GM21447 (cell line): ENCODE measurements around the gene C19orf81.
"Not testable (repeated sequence)": the region's sequence is repeated elsewhere in the genome, so short reads cannot be mapped to it uniquely, and the experiment has no call there.

Source experiments
- ATAC-seq: cut with Tn5 transposase; IDR thresholded peaks from one replicate; pipeline ENCODE4 v1.9.1; 2021; ENCODE audit not compliant: unreplicated experiment

The C19orf81 gene

DNA sequence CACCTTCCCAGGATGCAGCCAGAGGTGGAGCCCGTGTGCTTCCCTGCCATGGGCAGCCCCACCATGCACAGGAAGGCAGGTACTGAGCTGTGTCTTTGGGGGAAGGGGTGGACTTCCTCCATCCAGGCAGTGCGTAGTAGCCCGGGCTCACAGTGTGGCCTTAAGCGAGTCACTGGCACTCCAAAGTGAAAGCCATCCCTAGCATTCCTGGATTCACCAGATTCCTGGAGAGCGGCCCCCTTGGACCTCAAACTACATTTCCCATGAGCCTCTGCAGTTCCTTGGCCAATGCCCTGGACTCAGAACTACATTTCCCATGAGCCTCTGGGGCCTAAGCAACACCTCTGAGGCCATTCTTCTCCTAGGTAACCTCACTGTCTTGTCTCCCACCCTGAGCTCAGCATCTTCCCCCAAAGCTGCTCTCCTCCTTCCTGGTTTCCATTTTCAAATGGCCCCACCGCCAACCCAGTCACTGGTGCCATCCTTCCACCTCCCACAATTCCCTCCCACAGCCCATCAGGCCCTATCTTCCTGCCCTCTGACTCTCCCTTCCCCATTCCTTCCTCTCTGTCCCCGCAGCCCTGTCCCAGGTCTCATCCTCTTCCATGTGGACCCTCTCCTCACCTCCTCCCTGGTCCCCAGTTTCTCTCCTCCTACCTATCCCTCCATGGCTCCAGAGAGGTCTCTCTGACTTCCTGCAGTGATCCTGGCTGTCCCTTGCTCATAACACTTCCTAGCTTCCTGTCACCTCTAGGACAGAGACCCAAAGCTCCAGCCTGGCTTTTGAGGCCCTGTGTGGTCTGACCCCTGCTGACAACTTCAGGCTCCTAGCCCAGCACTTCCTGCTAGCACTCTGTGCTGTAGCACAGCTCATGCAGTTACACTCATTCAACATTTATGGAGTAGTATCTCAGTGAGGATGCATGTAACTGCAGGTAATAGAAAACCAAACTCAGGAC, at the start of gene C19orf81:
TSS of gene C19orf81 (plus strand) at position 13 of the 959 bp plus-strand sequence. CDS start at position 13, 0 bp downstream.
- ATAC-seq, result no peak

GRCh38 chr19:50601407-50602088, 47.7 kb upstream of the C19orf81 start:
- no peak for ATAC-seq

GRCh38 chr19:50602089-50602422, 47.2 kb upstream of the C19orf81 start:
- no peak for ATAC-seq

- ATAC-seq, result no peak
Measured at GRCh38 chr19:50602496-50602895, 46.7 kb upstream of the C19orf81 start.

GRCh38 chr19:50602935-50603334, 46.3 kb upstream of the C19orf81 start:
- ATAC-seq, result no peak

DNA sequence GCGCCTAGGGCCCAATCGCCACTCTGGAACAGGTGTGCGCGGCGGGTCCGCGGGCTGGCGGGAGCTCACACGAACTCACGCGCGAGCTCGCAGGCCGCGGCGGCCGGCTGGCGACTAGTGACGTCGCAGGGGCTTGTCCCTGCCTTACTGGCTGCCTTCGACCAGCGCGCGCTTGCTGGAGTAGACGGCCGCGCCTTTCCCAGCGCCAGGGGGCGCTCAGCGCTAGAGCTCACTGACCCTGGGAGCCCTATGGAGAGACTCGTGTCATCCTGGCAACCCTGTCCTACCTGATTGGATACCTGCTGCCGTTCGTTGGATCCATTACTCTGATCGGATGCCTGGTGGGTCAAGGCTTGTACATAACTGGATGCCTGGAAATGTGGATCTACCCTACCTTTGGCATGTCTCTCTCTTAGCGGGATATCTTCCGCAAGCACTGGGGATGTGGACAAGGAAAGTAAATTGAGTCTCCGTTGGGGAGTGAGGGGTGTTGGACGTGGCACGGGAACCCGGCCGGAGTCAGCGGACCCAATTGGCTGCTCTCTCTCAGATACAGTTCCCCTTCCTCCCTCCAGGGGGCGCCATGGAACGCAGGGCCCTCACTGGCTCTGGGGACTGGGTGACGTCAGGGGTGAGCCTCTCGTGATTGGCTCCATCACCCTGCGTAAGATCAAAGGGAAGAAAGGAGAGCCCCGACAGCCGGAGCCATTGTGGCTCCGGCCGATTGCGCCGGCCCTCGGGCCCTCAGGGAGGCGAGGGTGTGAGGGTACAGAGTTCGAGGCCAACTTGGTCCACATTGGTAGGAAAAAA, 44.8 kb upstream of the C19orf81 start:
- ATAC-seq, result not testable (repeated sequence)

DNA sequence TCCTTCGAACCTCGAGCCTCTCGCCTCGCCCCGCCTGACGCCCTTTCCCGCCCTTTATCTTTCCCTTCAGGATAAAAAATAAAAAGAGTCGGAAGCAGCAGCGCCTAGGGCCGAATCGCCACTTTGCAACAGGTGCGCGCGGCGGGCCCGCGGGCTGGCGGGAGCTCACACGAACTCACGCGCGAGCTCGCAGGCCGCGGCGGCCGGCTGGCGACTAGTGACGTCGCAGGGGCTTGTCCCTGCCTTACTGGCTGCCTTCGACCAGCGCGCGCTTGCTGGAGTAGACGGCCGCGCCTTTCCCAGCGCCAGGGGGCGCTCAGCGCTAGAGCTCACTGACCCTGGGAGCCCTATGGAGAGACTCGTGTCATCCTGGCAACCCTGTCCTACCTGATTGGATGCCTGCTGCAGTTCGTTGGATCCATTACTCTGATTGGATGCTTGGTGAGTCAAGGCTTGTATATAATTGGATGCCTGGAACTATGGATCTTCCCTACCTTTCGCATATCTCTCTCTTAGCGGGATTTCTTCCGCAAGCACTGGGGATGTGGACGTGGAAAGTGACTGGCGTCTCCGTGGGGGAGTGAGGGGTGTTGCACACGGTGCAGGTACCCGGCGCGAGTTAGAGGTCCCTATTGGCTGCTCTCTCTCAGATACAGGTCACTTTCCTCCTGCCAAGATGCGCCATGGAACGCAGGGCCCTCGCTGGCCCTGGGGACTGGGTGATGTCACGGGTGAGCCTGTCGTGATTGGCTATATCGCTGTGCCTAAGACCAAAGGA, 43.0 kb upstream of the C19orf81 start:
- ATAC-seq, result not testable (repeated sequence)

DNA sequence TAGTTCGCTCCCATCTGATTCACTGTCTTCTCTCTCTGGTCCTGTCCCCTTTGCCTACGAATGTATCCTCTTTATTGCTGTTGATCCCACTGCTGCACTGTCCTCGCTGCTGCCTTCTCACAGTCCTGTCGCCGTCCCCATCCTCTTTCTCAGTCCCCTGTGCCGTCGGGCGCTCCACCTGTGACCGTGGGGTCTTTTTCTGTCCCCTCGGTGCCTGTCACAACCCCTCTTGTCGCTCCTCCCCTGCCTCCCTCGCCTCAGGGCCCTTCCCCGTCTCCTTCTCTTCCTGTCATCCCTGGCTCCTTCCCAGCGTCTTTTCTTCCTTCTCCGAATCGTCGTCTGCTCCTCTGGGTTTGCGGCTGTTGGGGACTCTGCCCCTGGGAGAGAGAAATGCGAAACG, 41.9 kb upstream of the C19orf81 start:
- ATAC-seq, result no peak

DNA sequence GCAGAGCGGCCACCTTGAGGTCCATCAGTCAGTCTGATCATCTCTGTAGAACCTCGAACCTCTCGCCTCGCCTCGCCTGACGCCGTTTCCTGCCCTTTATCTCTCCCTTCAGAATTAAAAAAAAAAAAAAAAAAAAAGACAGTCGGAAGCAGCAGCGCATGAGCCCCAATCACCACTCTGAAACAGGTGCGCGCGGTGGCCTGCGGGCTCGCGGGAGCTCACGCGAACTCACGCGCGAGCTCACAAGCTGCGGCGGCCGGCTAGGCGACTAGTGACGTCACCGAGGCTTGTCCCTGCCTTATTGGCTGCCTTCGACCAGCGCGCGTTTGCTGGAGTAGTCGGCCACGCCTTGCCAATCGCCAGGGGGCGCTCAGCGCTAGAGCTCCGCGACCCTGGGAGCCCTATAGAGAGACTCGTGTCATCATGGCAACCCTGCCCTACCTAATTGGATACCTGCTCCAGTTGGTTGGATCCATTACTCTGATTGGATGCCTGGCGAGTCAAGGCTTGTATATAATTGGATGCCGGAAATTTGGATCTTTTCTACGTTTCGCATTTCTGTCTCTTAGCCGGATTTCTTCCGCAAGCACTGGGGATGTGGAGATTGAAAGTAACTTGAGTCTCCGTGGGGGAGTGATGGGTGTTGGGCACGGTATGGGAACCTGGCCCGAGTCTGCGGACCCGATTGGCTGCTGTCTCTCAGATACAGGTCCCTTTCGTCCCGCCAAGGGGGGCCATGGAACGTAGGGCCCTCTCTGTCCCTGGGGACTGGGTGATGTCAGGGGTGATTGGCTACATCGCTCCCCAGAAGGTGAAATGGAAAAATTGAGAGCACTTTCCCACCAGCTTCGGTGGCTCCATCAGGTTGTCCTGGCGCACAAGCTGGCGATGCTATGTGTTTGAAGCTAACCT, 41.1 kb upstream of the C19orf81 start:
- ATAC-seq, result no peak

DNA sequence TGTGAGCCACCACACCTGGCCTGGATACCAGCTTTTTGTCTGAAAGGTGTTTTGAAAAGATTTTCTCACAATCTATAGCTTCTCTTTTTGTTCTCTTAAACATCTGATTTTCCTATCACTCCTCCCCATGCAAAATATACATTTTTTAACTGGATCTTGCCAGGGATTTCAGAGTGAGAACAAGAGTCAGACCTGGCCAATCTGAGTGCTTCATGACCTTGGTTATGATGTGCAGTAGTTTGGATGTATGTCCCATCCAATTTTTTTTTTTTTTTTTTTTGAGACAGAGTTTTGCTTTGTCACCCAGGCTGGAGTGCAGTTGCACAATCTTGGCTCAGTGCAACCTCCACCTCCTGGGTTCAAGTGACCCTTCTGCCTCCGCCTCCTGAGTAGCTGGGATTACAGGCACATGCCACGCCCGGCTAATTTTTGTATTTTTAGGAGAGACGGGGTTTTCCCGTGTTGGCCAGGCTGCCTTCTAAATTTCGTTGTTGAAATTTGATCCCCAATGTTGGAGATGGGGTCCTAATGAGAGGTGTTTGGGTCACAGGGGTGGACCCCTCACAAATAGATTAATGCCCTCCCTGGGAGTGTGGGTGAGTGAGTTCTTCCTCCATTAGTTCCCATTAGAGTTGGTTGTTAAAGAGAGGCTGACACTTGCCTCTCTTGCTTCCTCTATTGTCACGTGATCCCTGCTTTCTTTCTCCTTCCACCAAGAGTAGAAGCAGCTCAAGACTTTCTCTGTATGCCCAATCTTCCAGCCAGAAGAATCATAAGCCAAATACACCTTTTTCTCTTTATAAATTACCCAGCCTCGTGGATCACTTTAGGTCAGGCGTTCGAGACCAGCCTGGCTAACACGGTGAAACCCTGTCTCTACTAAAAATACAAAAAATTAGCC, 36.5 kb upstream of the C19orf81 start:
- not testable (repeated sequence) for ATAC-seq

DNA sequence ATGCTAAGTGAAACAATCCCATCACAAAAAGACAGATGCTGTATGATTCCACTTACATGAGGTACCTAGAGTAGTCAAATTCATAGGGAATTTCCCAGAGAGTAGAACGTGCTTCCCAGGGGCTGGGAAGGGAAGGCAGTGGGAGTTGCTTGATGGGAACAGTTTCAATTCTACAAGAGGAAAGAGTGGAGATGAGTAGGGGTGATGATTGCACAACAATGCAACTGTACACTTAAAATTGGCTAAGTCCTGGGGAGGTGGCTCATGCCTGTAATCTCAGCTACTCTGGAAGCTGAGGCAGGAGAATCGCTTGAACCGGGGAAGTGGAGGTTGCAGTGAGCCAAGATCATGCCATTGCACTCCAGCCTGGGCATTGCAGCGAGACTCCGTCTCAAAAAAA, 30.9 kb upstream of the C19orf81 start:
- ATAC-seq, result not testable (repeated sequence)

DNA sequence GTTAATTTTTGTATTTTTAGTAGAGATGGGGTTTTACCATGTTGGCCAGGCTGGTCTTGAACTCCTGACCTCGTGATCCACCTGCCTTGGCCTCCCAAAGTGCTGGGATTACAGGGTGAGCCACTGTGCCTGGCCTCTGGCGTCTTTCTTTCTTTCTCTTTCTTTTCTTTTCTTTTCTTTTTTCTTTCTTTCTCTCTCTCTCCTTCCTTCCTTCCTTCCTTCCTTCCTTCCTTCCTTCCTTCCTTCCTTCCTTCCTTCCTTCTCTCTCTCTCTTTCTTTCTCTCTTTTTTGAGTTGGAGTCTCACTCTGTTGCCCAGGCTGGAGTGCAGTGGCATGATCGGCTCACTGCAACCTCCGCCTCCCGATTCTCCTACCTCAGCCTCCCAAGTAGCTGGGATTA, 30.1 kb upstream of the C19orf81 start:
- ATAC-seq, result not testable (repeated sequence)

GRCh38 chr19:50620394-50620906, 28.8 kb upstream of the C19orf81 start:
- ATAC-seq, result not testable (repeated sequence)

DNA sequence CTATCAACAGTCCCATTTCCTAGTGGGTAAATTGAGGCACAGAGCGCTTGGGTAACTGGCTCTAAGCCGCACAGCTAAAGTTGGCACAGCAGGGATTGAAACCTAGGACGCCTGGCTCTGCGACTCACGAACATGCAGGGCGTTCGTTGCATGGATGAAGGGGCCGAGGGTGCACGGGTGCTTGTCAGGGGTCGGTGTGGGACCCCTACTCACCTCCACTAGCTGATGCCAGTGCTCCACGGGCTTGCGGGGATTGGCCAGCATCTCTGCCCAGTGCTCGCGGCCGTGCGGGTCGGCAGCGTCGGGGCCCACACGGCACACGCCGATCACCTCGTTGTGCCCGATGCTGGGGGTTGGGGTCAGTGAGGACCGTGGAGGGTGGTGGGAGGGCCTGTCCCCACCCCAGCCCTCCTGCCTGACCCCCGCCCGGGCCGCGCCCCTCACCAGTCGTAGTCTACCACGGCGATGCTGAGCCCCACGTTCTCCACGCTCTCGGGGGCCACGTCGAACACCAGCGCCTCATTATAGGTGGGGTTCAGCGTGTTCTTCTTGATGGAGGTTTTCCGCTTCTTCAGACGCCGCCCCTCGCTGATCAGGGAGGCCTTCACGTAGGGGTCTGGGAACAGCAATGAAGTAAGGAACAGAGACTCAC, 24.2 kb upstream of the C19orf81 start:
- no peak for ATAC-seq

GRCh38 chr19:50626011-50626410, 23.2 kb upstream of the C19orf81 start:
- no peak for ATAC-seq

- ATAC-seq, result no peak
Measured at GRCh38 chr19:50626795-50627194, 22.4 kb upstream of the C19orf81 start.

DNA sequence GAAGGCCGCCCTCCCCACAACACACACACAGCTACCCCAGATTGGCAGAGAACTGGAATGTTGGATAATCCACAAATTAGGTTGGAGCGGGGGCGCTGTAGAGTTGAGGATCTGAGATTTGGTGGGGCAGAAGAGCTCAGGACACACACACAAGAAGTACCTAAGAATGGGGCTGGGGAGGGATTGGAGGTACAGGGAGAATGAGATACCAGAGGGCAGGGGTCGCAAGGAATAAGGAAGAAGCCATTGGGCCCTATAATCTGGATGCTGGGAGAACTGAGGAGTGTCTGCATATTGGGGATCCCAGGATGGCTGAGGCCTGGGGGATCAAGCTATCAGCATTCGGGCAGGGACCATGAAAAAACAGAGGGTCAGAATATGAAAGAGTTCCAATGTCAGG, 21.1 kb upstream of the C19orf81 start:
- no peak for ATAC-seq

- no peak for ATAC-seq
Measured at GRCh38 chr19:50628551-50628950, 20.7 kb upstream of the C19orf81 start.
